Frontal cortex (tissue), 4 donors: ENCODE data around the gene RALGPS1. TPM values are rescaled to one million over a fixed set of nuclear protein-coding genes. Genes with fewer than 3 reads are reported as not detected.

ENCODE experiments used
- DNase-seq, 2 donors: peaks; one replicate each; pipeline ENCODE4 v3.0.0; 2012; ENCODE audit warnings: low spot score in 2 of 2
- FAIRE-seq: peaks from 2 replicates; lab custom pipeline; 2012; peaks lifted over from hg19 to GRCh38; lab: Jason Lieb, UNC
- total RNA-seq: library from RNA; depleted of rRNA; stranded (reverse); fragments of >200 nt; gene quantifications from one replicate; pipeline ENCODE4 v1.2.3, GENCODE V29; 2014
- donor health status: control.
- donor health status: control.
- donor health status: control.

RALGPS1 gene
- total RNA-seq, 1 donor from 2014 or later = 53.8 TPM

- DNase-seq = no peak
These were observed 67.8 kb downstream of the RALGPS1 start for GRCh38 chr9:126982215-126983002.

GRCh38 chr9:126983767-126984166, 69.2 kb downstream of the RALGPS1 start:
- no peak for FAIRE-seq
- DNase-seq = no peak

More at GRCh38 chr9:126982215-126983002, 67.8 kb downstream of the RALGPS1 start:
- no peak for FAIRE-seq

GRCh38 chr9:126984969-126985368, 70.4 kb downstream of the RALGPS1 start:
- FAIRE-seq (no peak), DNase-seq (no peak)

- FAIRE-seq (no peak), DNase-seq (no peak)
These were observed 71.4 kb downstream of the RALGPS1 start for GRCh38 chr9:126985870-126986498.

- DNase-seq (no peak), FAIRE-seq (no peak)
These were observed 71.9 kb downstream of the RALGPS1 start for GRCh38 chr9:126986506-126986951.

GRCh38 chr9:126988857-126989256, 74.3 kb downstream of the RALGPS1 start:
- no peak for DNase-seq
- no peak for FAIRE-seq

- FAIRE-seq = no peak
- no peak for DNase-seq
These were observed 75.6 kb downstream of the RALGPS1 start for GRCh38 chr9:126989847-126990842.

- DNase-seq (no peak), FAIRE-seq (no peak)
These were observed 76.6 kb downstream of the RALGPS1 start for GRCh38 chr9:126991183-126991582.

- DNase-seq (no peak), FAIRE-seq (no peak)
These were observed 77.8 kb downstream of the RALGPS1 start for GRCh38 chr9:126992427-126992826.

GRCh38 chr9:126999315-127000068, 84.9 kb downstream of the RALGPS1 start:
- FAIRE-seq (no peak), DNase-seq (no peak)

- DNase-seq = peak in 1 of 2 donors; percentile 27
- no peak for FAIRE-seq
These were observed 90.6 kb downstream of the RALGPS1 start for GRCh38 chr9:127004946-127005769.

- no peak for DNase-seq
These were observed 91.3 kb downstream of the RALGPS1 start for GRCh38 chr9:127005770-127006314.

GRCh38 chr9:127007638-127008037, 93.1 kb downstream of the RALGPS1 start:
- DNase-seq (no peak), FAIRE-seq (no peak)

More at GRCh38 chr9:127005770-127006314, 91.3 kb downstream of the RALGPS1 start:
- FAIRE-seq = no peak

GRCh38 chr9:127008076-127008475, 93.5 kb downstream of the RALGPS1 start:
- FAIRE-seq (no peak), DNase-seq (no peak)

- no peak for DNase-seq
- no peak for FAIRE-seq
These were observed 97.2 kb downstream of the RALGPS1 start for GRCh38 chr9:127011772-127012171.

GRCh38 chr9:127012250-127012649, 97.7 kb downstream of the RALGPS1 start:
- FAIRE-seq (no peak), DNase-seq (no peak)

- no peak for FAIRE-seq
- DNase-seq = no peak
These were observed 99.0 kb downstream of the RALGPS1 start for GRCh38 chr9:127013597-127013996.

GRCh38 chr9:127014216-127014909, 99.8 kb downstream of the RALGPS1 start:
- FAIRE-seq (no peak), DNase-seq (no peak)
